Nephron (organoid): Measurements from ENCODE around the gene TNC.

ENCODE experiments used
- H3K27ac Mint-ChIP-seq, 3 experiments: 2 replicates each; pipeline ENCODE4 v1.8.0; 2020; ENCODE audit warnings: mixed read lengths in 3 of 3, mild to moderate bottlenecking in 2 of 3, moderate library complexity in 1 of 3
- H3K27me3 Mint-ChIP-seq: 2 replicates; pipeline ENCODE4 v1.8.0; 2021; ENCODE audit warnings: low read depth, mild to moderate bottlenecking, moderate library complexity, mixed read lengths
- H3K36me3 Mint-ChIP-seq: 2 replicates; pipeline ENCODE4 v1.8.0; 2020; ENCODE audit warnings: low read depth, mixed read lengths
- H3K4me1 Mint-ChIP-seq: 2 replicates; pipeline ENCODE4 v1.8.0; 2020; ENCODE audit warnings: mixed read lengths
- H3K4me3 Mint-ChIP-seq, 3 experiments: 2 replicates each; pipeline ENCODE4 v1.8.0; 2020; ENCODE audit warnings: mild to moderate bottlenecking in 3 of 3, mixed read lengths in 3 of 3, moderate library complexity in 2 of 3
- H3K9me3 Mint-ChIP-seq: 2 replicates; pipeline ENCODE4 v1.8.0; 2020; ENCODE audit warnings: mixed read lengths
- CTCF ChIP-seq, 3 experiments: fragments of 200-600 bp; sonication (generic); IDR thresholded peaks; one replicate each; pipeline ENCODE4 v1.5.0; 2021; ENCODE audit warnings: antibody characterized with exemption in 3 of 3; ENCODE audit not compliant: unreplicated experiment in 3 of 3

The TNC gene

GRCh38 chr9:115106001-115106400 is 12.0 kb downstream of the TNC start:
- peaks cover 19% of the 10 kb centered on the region for H3K36me3 Mint-ChIP-seq
- H3K27ac Mint-ChIP-seq = no peak overlapping the region
- H3K4me1 Mint-ChIP-seq = peaks cover 23% of the 10 kb centered on the region
- no peak for TF ChIP-seq CTCF (IDR thresholded peaks at IDR 0.05; ENCODE audit: unreplicated experiment in 3 of 3)
- no peaks in the 10 kb centered on the region for H3K27me3 Mint-ChIP-seq
- H3K4me3 Mint-ChIP-seq = no peak overlapping the region
- no peaks in the 10 kb centered on the region for H3K9me3 Mint-ChIP-seq

GRCh38 chr9:115104908-115105307 is 13.0 kb downstream of the TNC start:
- Mint-ChIP-seq H3K27me3 (no peaks in the 10 kb centered on the region), H3K36me3 (peaks cover 12% of the 10 kb centered on the region), H3K4me3 (no peak overlapping the region), H3K27ac (no peak overlapping the region), H3K4me1 (peaks cover 22% of the 10 kb centered on the region), H3K9me3 (no peaks in the 10 kb centered on the region)
- TF ChIP-seq CTCF (IDR thresholded peaks at IDR 0.05; ENCODE audit: unreplicated experiment in 3 of 3) = no peak

GRCh38 chr9:115103746-115104477 is 14.0 kb downstream of the TNC start:
- H3K4me1 Mint-ChIP-seq = peaks cover 26% of the 10 kb centered on the region
- no peak for TF ChIP-seq CTCF (IDR thresholded peaks at IDR 0.05; ENCODE audit: unreplicated experiment in 3 of 3)
- H3K4me3 Mint-ChIP-seq = no peak overlapping the region
- H3K27me3 Mint-ChIP-seq = no peaks in the 10 kb centered on the region
- peaks cover 6% of the 10 kb centered on the region for H3K36me3 Mint-ChIP-seq
- no peaks in the 10 kb centered on the region for H3K9me3 Mint-ChIP-seq
- no peak overlapping the region for H3K27ac Mint-ChIP-seq

- Mint-ChIP-seq H3K4me3 (no peak overlapping the region), H3K4me1 (peaks cover 30% of the 10 kb centered on the region), H3K36me3 (peaks cover 6% of the 10 kb centered on the region), H3K27me3 (no peaks in the 10 kb centered on the region), H3K27ac (peak overlapping the region in 2 of 3 experiments; percentile 73 to 80), H3K9me3 (no peaks in the 10 kb centered on the region)
- no peak for TF ChIP-seq CTCF (IDR thresholded peaks at IDR 0.05; ENCODE audit: unreplicated experiment in 3 of 3)
These were observed 18.1 kb downstream of the TNC start for GRCh38 chr9:115099901-115100300.

GRCh38 chr9:115098226-115098965 is 19.6 kb downstream of the TNC start:
- Mint-ChIP-seq H3K4me1 (peaks cover 39% of the 10 kb centered on the region), H3K36me3 (peaks cover 5% of the 10 kb centered on the region), H3K9me3 (no peaks in the 10 kb centered on the region), H3K27me3 (no peaks in the 10 kb centered on the region), H3K27ac (peak overlapping the region; percentile 61 to 94 (median 80)), H3K4me3 (no peak overlapping the region)
- no peak for TF ChIP-seq CTCF (IDR thresholded peaks at IDR 0.05; ENCODE audit: unreplicated experiment in 3 of 3)
